HepG2 (cell line): ENCODE measurements around the gene GPBP1. TPM values are rescaled to one million over a fixed set of nuclear protein-coding genes. Genes with fewer than 3 reads are reported as not detected.

Experiments
- ARID2 ChIP-seq: sonication (generic); formaldehyde crosslinking; IDR thresholded peaks from 2 replicates; pipeline ENCODE4 v1.8.1; 2022; ENCODE audit warnings: mild to moderate bottlenecking, missing genetic modification reagents, borderline replicate concordance
- ESRRA ChIP-seq: sonication (generic); formaldehyde crosslinking; IDR thresholded peaks from 2 replicates; pipeline ENCODE4 v1.5.1; 2020; ENCODE audit warnings: mild to moderate bottlenecking, low read depth, missing genetic modification reagents
- HNRNPUL1 ChIP-seq: fragments of 200-400 bp; formaldehyde crosslinking; IDR thresholded peaks from 2 replicates; pipeline ENCODE4 v1.6.1; 2017; ENCODE audit warnings: low read depth, mild to moderate bottlenecking, low read length, moderate library complexity
- MAF1 ChIP-seq: sonication (generic); formaldehyde crosslinking; IDR thresholded peaks from 2 replicates; pipeline ENCODE4 v1.5.0; 2020; ENCODE audit warnings: missing genetic modification reagents, borderline replicate concordance
- MEIS2 ChIP-seq: sonication (generic); formaldehyde crosslinking; IDR thresholded peaks from 2 replicates; pipeline ENCODE4 v1.9.0; 2021; ENCODE audit warnings: mild to moderate bottlenecking, missing genetic modification reagents
- MYNN ChIP-seq: sonication (generic); formaldehyde crosslinking; IDR thresholded peaks from 2 replicates; pipeline ENCODE4 v1.4.0; 2020; ENCODE audit warnings: mild to moderate bottlenecking, low read depth, missing genetic modification reagents
- PCBP2 ChIP-seq: fragments of 200-400 bp; formaldehyde crosslinking; optimal IDR thresholded peaks from 2 replicates; pipeline ENCODE3; 2018; ENCODE audit warnings: low read length, low read depth; ENCODE audit not compliant: poor library complexity, severe bottlenecking
- SIX1 ChIP-seq: sonication (generic); formaldehyde crosslinking; IDR thresholded peaks from 2 replicates; pipeline ENCODE4 v1.4.0; 2020; ENCODE audit warnings: missing genetic modification reagents, borderline replicate concordance
- SRY ChIP-seq: sonication (generic); formaldehyde crosslinking; IDR thresholded peaks from 2 replicates; pipeline ENCODE4 v1.8.0; 2022; ENCODE audit warnings: mild to moderate bottlenecking, missing genetic modification reagents
- ZFP62 ChIP-seq: sonication (generic); formaldehyde crosslinking; IDR thresholded peaks from 2 replicates; pipeline ENCODE4 v1.4.0; 2020; ENCODE audit warnings: missing genetic modification reagents
- ZNF292 ChIP-seq: sonication (generic); formaldehyde crosslinking; IDR thresholded peaks from 2 replicates; pipeline ENCODE4 v1.8.1; 2022; ENCODE audit warnings: mild to moderate bottlenecking, low read depth, missing genetic modification reagents, borderline replicate concordance
- ZNF724P ChIP-seq: sonication (generic); formaldehyde crosslinking; IDR thresholded peaks from 2 replicates; pipeline ENCODE4 v1.8.0; 2022; ENCODE audit warnings: missing genetic modification reagents, borderline replicate concordance
- ZSCAN21 ChIP-seq: sonication (generic); formaldehyde crosslinking; IDR thresholded peaks from 2 replicates; pipeline ENCODE4 v1.8.0; 2022; ENCODE audit warnings: mild to moderate bottlenecking, missing genetic modification reagents, moderate library complexity, borderline replicate concordance
- polyA plus RNA-seq, 8 experiments: library from polyadenylated mRNA; depleted of rRNA in 3 of 8; stranded (reverse) in 7 of 8; unstranded in 1 of 8; fragments of >200 nt; fragmentation: Illumina TruSeq in 4 of 8; extraction: Trizol in 4 of 8; gene quantifications; 2 replicates each; pipeline versions ENCODE4 v1.2.1 to v1.2.3, GENCODE V29; 2011 to 2016; ENCODE audit warnings: low read depth in 4 of 8, missing spikeins in 1 of 8, mixed read lengths in 1 of 8; ENCODE audit not compliant: insufficient read depth in 1 of 8
- total RNA-seq, 5 experiments: library from RNA; depleted of rRNA; stranded (reverse); fragments of >200 nt; fragmentation: Illumina TruSeq; extraction: Trizol; gene quantifications; 2 replicates each; pipeline ENCODE4 v1.2.3, GENCODE V29; 2016; ENCODE audit warnings: low read depth in 1 of 5
- TF ChIP-seq, protein P1 (sequence below): sonication (generic); formaldehyde crosslinking; IDR thresholded peaks from 2 replicates; pipeline ENCODE4 v1.4.0; 2020; ENCODE audit warnings: missing genetic modification reagents
- TF ChIP-seq, protein P2 (sequence below): sonication (generic); formaldehyde crosslinking; IDR thresholded peaks from 2 replicates; pipeline ENCODE4 v1.5.0; 2020; ENCODE audit warnings: missing genetic modification reagents
- TF ChIP-seq, protein P3 (sequence below): sonication (generic); formaldehyde crosslinking; IDR thresholded peaks from 2 replicates; pipeline ENCODE4 v1.5.0; 2020; ENCODE audit warnings: mild to moderate bottlenecking, missing genetic modification reagents

GPBP1 gene
- total and polyA plus RNA-seq, 2 of the 13 experiments (the other 11 are each of a cell fraction or from before 2014, with no cell fraction given): 27.1 to 72.2 TPM

DNA sequence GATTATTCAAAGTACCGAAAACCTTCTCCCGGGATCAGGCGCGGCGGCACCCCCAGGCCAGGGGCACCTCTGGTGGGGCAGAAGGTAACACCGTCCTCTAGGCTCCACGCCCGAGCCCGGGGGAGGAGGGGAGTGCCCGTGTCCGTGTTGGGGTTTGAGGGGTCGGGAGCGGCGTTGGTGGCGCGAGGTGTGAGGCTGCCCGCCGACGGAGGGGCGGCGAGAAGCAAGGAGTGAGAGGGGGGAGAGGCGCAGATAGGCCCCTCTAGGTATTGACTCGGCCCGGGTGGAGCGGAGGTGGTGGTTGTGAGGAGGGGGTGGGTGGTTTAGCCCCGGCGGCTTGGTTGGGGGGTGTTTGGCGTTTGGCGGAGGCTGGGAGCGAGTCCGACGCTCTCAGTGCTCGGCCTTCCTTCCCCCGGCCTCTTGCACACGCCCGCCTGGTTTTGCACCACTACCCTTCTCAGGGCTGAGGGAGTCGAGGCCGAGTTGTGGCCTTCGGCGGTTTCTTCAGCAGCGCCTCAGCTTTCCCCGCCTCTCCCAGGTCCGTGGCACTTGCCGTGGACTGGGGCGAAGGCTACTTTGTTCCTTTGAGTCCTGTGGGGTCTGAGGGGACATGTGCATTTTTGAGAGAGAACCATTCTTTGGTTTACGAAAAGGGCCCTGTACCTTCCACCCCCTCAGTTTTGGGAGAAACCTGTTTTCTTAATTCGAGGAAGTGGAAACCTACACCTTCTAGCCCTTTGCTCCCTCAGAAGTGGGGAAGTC, 450 bp downstream of the GPBP1 start (continued):
- TF ChIP-seq, protein P1, sequence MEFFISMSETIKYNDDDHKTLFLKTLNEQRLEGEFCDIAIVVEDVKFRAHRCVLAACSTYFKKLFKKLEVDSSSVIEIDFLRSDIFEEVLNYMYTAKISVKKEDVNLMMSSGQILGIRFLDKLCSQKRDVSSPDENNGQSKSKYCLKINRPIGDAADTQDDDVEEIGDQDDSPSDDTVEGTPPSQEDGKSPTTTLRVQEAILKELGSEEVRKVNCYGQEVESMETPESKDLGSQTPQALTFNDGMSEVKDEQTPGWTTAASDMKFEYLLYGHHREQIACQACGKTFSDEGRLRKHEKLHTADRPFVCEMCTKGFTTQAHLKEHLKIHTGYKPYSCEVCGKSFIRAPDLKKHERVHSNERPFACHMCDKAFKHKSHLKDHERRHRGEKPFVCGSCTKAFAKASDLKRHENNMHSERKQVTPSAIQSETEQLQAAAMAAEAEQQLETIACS (CRISPR knock-in tag): no peak
- peak; percentile 90; the same call in 1 of the 2 replicates for TF ChIP-seq SRY (CRISPR knock-in tag)
- no peak for TF ChIP-seq ZNF292 (CRISPR knock-in tag)
- TF ChIP-seq, protein P2, sequence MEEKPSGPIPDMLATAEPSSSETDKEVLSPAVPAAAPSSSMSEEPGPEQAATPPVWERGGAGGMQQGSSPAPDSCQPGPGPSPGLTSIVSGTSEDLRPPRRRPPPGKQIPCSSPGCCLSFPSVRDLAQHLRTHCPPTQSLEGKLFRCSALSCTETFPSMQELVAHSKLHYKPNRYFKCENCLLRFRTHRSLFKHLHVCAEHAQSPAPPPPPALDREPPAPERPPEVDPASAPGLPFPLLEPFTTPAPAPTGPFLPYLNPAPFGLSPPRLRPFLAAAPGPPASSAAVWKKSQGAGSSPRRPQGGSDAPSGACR (CRISPR knock-in tag): no peak
- TF ChIP-seq ARID2 (CRISPR knock-in tag): no peak
- TF ChIP-seq ESRRA (CRISPR knock-in tag): no peak; the same call in 1 of the 2 replicates
- TF ChIP-seq ZFP62 (CRISPR knock-in tag): no peak
- TF ChIP-seq MYNN (CRISPR knock-in tag): 0 out of 2 replicates have a peak, but pooled peaks have one; percentile 26
- no peak for TF ChIP-seq PCBP2
- TF ChIP-seq MEIS2 (CRISPR knock-in tag): no peak
- TF ChIP-seq, protein P3, sequence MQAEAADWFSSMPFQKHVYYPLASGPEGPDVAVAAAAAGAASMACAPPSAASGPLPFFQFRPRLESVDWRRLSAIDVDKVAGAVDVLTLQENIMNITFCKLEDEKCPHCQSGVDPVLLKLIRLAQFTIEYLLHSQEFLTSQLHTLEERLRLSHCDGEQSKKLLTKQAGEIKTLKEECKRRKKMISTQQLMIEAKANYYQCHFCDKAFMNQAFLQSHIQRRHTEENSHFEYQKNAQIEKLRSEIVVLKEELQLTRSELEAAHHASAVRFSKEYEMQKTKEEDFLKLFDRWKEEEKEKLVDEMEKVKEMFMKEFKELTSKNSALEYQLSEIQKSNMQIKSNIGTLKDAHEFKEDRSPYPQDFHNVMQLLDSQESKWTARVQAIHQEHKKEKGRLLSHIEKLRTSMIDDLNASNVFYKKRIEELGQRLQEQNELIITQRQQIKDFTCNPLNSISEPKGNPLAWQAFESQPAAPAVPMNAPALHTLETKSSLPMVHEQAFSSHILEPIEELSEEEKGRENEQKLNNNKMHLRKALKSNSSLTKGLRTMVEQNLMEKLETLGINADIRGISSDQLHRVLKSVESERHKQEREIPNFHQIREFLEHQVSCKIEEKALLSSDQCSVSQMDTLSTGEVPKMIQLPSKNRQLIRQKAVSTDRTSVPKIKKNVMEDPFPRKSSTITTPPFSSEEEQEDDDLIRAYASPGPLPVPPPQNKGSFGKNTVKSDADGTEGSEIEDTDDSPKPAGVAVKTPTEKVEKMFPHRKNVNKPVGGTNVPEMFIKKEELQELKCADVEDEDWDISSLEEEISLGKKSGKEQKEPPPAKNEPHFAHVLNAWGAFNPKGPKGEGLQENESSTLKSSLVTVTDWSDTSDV (CRISPR knock-in tag): no peak
- no peak for TF ChIP-seq SIX1 (CRISPR knock-in tag)
- TF ChIP-seq HNRNPUL1: no peak
- no peak for TF ChIP-seq MAF1
- TF ChIP-seq ZSCAN21 (CRISPR knock-in tag): no peak
- no peak for TF ChIP-seq ZNF724P (CRISPR knock-in tag)
